Measurements from ENCODE around the gene TACC2.
"Not testable (repeated sequence)": the region's sequence is repeated elsewhere in the genome, so short reads cannot be mapped to it uniquely, and the experiment has no call there.

TACC2 gene

GRCh38 chr10:122057841-122058413 is 69.0 kb downstream of the TACC2 start:
- no peak for DNase-seq (ENCODE audit: low read depth in 3 of 3)

GRCh38 chr10:122060250-122060649 is 71.3 kb downstream of the TACC2 start:
- DNase-seq (ENCODE audit: low read depth in 3 of 3), result no peak

GRCh38 chr10:122062831-122063674 is 74.1 kb downstream of the TACC2 start:
- DNase-seq (ENCODE audit: low read depth in 3 of 3), result no peak

GRCh38 chr10:122066337-122066939 is 77.5 kb downstream of the TACC2 start:
- not testable (repeated sequence) for DNase-seq (ENCODE audit: low read depth in 3 of 3)

GRCh38 chr10:122068844-122069243 is 79.9 kb downstream of the TACC2 start:
- DNase-seq (ENCODE audit: low read depth in 3 of 3), result no peak

- DNase-seq (ENCODE audit: low read depth in 3 of 3), result no peak
These were observed 83.5 kb downstream of the TACC2 start for GRCh38 chr10:122072491-122072890.

GRCh38 chr10:122073508-122073907 is 84.5 kb downstream of the TACC2 start:
- no peak for DNase-seq (ENCODE audit: low read depth in 3 of 3)

- DNase-seq (ENCODE audit: low read depth in 3 of 3), result no peak
These were observed 86.2 kb downstream of the TACC2 start for GRCh38 chr10:122075171-122075570.

GRCh38 chr10:122075876-122076275 is 86.9 kb downstream of the TACC2 start:
- not testable (repeated sequence) for DNase-seq (ENCODE audit: low read depth in 3 of 3)

GRCh38 chr10:122077311-122077875 is 88.4 kb downstream of the TACC2 start:
- DNase-seq (ENCODE audit: low read depth in 3 of 3), result no peak

GRCh38 chr10:122078326-122078725 is 89.4 kb downstream of the TACC2 start:
- no peak for DNase-seq (ENCODE audit: low read depth in 3 of 3)

- DNase-seq (ENCODE audit: low read depth in 3 of 3), result no peak
These were observed 90.2 kb downstream of the TACC2 start for GRCh38 chr10:122078965-122079795.

GRCh38 chr10:122082616-122083477 is 93.9 kb downstream of the TACC2 start:
- DNase-seq (ENCODE audit: low read depth in 3 of 3), result no peak

GRCh38 chr10:122083478-122084025 is 94.6 kb downstream of the TACC2 start:
- DNase-seq (ENCODE audit: low read depth in 3 of 3), result no peak

GRCh38 chr10:122084286-122085041 is 95.5 kb downstream of the TACC2 start:
- DNase-seq (ENCODE audit: low read depth in 3 of 3), result no peak

- no peak for DNase-seq (ENCODE audit: low read depth in 3 of 3)
These were observed 96.5 kb downstream of the TACC2 start for GRCh38 chr10:122085423-122085911.

- no peak for DNase-seq (ENCODE audit: low read depth in 3 of 3)
These were observed 97.7 kb downstream of the TACC2 start for GRCh38 chr10:122086416-122087240.

GRCh38 chr10:122087436-122087835 is 98.5 kb downstream of the TACC2 start:
- no peak for DNase-seq (ENCODE audit: low read depth in 3 of 3)
